OCI-LY7 (cell line): ENCODE measurements around the gene SMAD4.
"Not testable (repeated sequence)": the region's sequence is repeated elsewhere in the genome, so short reads cannot be mapped to it uniquely, and the experiment has no call there.

Experiments used
- CTCF ChIP-seq: fragments of 200-600 bp; sonication (generic); conservative IDR thresholded peaks from 2 replicates; pipeline ENCODE4 v1.5.1; 2014; ENCODE audit warnings: mild to moderate bottlenecking, antibody characterized with exemption, low read length, moderate library complexity, mixed read lengths
- EZH2phosphoT487 ChIP-seq: fragments of 200-600 bp; sonication (generic); IDR thresholded peaks from 2 replicates; pipeline ENCODE4 v1.6.1; 2018; ENCODE audit warnings: low read depth, borderline replicate concordance, mild to moderate bottlenecking, mixed run types, antibody characterized with exemption, low read length, moderate library complexity, mixed read lengths

- not testable (repeated sequence) for TF ChIP-seq EZH2phosphoT487, CTCF
Observed at GRCh38 chr18:51119561-51119960, 89.5 kb downstream of the SMAD4 start.
